Loucy (cell line): ENCODE measurements around the gene GMFB.
A peak's percentile ranks its signal among the peaks of the same experiment; 100 is the strongest.

Source experiments
- H2AFZ ChIP-seq: fragments of 200-600 bp; sonication (generic); 2 replicates; pipeline ENCODE4 v1.6.0; 2016; ENCODE audit warnings: antibody characterized with exemption, mild to moderate bottlenecking, low read length, moderate library complexity
- H3F3A ChIP-seq: fragments of 200-600 bp; 2 replicates; pipeline ENCODE4 v1.6.0; 2016; ENCODE audit warnings: antibody characterized with exemption, low read depth, mild to moderate bottlenecking
- H3K27me3 ChIP-seq: fragments of 200-600 bp; sonication (generic); 2 replicates; pipeline ENCODE4 v1.6.1; 2014; ENCODE audit warnings: low read length, mild to moderate bottlenecking; ENCODE audit not compliant: insufficient read depth, poor library complexity, severe bottlenecking
- H3K36me3 ChIP-seq: fragments of 200-600 bp; sonication (generic); 2 replicates; pipeline ENCODE4 v1.6.1; 2016; ENCODE audit warnings: low read length; ENCODE audit not compliant: insufficient read depth
- H3K4me1 ChIP-seq: fragments of 200-600 bp; sonication (generic); 2 replicates; pipeline ENCODE4 v1.5.1; 2014; ENCODE audit warnings: low read length, mild to moderate bottlenecking; ENCODE audit not compliant: insufficient read depth, poor library complexity, severe bottlenecking
- H3K4me2 ChIP-seq: fragments of 200-600 bp; sonication (generic); 2 replicates; pipeline ENCODE4 v1.6.0; 2014; ENCODE audit warnings: antibody characterized with exemption, low read length, low read depth, mild to moderate bottlenecking; ENCODE audit not compliant: poor library complexity, severe bottlenecking
- H3K4me3 ChIP-seq: fragments of 200-600 bp; sonication (generic); 2 replicates; pipeline ENCODE4 v1.5.1; 2014; ENCODE audit warnings: low read length, mild to moderate bottlenecking, mixed read lengths; ENCODE audit not compliant: poor library complexity, severe bottlenecking
- H3K79me2 ChIP-seq: fragments of 200-600 bp; sonication (generic); 2 replicates; pipeline ENCODE4 v1.6.1; 2014; ENCODE audit warnings: low read length; ENCODE audit not compliant: insufficient read depth
- H3K9ac ChIP-seq: fragments of 200-600 bp; sonication (generic); 2 replicates; pipeline ENCODE4 v1.6.0; 2014; ENCODE audit warnings: mild to moderate bottlenecking, low read depth, low read length, moderate library complexity; ENCODE audit not compliant: poor library complexity, severe bottlenecking
- H3K9me2 ChIP-seq: fragments of 200-600 bp; sonication (generic); replicated peaks from 2 replicates; pipeline ENCODE4 v1.6.1; 2016; ENCODE audit warnings: low read depth, low read length, mixed read lengths
- H3K9me3 ChIP-seq: fragments of 200-600 bp; sonication (generic); 2 replicates; pipeline ENCODE4 v1.6.1; 2014; ENCODE audit warnings: mild to moderate bottlenecking, antibody characterized with exemption, low read length, low read depth; ENCODE audit not compliant: insufficient read depth
- H4K20me1 ChIP-seq: fragments of 200-600 bp; sonication (generic); 2 replicates; pipeline ENCODE4 v1.6.0; 2014; ENCODE audit warnings: antibody characterized with exemption, low read length, mild to moderate bottlenecking; ENCODE audit not compliant: insufficient read depth, poor library complexity, severe bottlenecking
- EZH2phosphoT487 ChIP-seq: fragments of 200-600 bp; IDR thresholded peaks from 2 replicates; pipeline ENCODE4 v1.6.1; 2018; ENCODE audit warnings: antibody characterized with exemption, mild to moderate bottlenecking, moderate library complexity, borderline replicate concordance
- TF ChIP-seq, protein P1 (sequence below): fragments of 200-600 bp; sonication (generic); conservative IDR thresholded peaks from 2 replicates; pipeline ENCODE4 v1.5.1; 2014; ENCODE audit warnings: mild to moderate bottlenecking, antibody characterized with exemption, low read length

Gene GMFB

GRCh38 chr14:54498579-54498978 is 9.8 kb upstream of the GMFB start:
- Histone ChIP-seq H3K4me2 (no peak overlapping the region), H3K79me2 (no peaks in the 10 kb centered on the region), H4K20me1 (no peaks in the 10 kb centered on the region), H3K4me3 (no peak overlapping the region), H3K4me1 (no peaks in the 10 kb centered on the region), H3K27me3 (no peaks in the 10 kb centered on the region), H3K9ac (no peak overlapping the region), H3K36me3 (no peaks in the 10 kb centered on the region), H3F3A (no peaks in the 10 kb centered on the region), H3K9me2 (no peaks in the 10 kb centered on the region), H2AFZ (no peak overlapping the region), H3K9me3 (no peaks in the 10 kb centered on the region)
- TF ChIP-seq, protein P1, sequence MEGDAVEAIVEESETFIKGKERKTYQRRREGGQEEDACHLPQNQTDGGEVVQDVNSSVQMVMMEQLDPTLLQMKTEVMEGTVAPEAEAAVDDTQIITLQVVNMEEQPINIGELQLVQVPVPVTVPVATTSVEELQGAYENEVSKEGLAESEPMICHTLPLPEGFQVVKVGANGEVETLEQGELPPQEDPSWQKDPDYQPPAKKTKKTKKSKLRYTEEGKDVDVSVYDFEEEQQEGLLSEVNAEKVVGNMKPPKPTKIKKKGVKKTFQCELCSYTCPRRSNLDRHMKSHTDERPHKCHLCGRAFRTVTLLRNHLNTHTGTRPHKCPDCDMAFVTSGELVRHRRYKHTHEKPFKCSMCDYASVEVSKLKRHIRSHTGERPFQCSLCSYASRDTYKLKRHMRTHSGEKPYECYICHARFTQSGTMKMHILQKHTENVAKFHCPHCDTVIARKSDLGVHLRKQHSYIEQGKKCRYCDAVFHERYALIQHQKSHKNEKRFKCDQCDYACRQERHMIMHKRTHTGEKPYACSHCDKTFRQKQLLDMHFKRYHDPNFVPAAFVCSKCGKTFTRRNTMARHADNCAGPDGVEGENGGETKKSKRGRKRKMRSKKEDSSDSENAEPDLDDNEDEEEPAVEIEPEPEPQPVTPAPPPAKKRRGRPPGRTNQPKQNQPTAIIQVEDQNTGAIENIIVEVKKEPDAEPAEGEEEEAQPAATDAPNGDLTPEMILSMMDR: no peak
- no peak for TF ChIP-seq EZH2phosphoT487

DNA sequence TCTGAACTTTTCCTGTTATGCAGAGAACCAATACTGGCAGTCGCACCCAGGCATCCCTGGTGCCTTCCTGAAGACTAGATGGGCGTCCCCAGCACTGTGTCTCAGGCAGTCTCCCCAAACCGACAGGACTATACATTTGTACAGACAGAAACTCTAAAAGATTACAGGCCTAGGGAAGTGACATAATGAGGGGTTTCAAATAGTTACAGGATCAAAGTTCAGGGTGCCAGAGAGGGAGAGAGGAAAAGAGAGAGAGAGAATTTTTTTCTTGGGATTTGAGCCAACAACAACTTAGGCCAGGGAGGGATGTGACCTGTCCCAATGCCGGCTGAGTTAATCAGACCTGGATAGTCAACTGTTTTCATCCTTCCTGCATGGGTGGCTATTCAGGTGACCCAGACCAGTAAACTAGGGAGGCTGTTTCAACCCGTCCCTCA is 9.3 kb upstream of the GMFB start:
- Histone ChIP-seq H3K4me1 (no peaks in the 10 kb centered on the region), H3K9ac (no peak overlapping the region), H3K27me3 (no peaks in the 10 kb centered on the region), H2AFZ (no peak overlapping the region), H3K9me2 (no peaks in the 10 kb centered on the region), H3K4me3 (no peak overlapping the region), H3F3A (no peaks in the 10 kb centered on the region), H3K9me3 (no peaks in the 10 kb centered on the region), H4K20me1 (no peaks in the 10 kb centered on the region), H3K36me3 (no peaks in the 10 kb centered on the region), H3K79me2 (no peaks in the 10 kb centered on the region), H3K4me2 (no peak overlapping the region)
- TF ChIP-seq EZH2phosphoT487: no peak
- TF ChIP-seq, protein P1: no peak

DNA sequence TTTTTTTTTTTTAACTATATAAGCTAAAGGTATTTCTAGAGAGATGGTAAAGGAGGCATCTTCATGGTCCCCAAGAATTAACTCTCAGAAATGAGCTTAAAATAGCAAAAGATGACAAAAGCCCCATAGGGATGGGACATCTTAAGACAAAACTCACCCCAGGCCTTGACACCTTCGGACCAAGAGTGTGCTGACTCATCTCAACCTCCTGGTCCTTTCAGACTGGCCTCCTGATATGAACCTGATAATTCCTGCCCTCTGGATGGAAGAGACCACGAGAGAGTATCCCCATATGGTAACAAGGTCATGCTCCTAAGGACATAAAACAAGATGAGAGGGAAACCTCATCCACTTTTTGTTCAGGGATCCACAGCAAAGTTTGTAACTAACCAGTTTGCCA is 8.4 kb upstream of the GMFB start:
- H3K27me3 ChIP-seq: no peaks in the 10 kb centered on the region
- H3K36me3 ChIP-seq: no peaks in the 10 kb centered on the region
- TF ChIP-seq, protein P1: no peak
- no peak for TF ChIP-seq EZH2phosphoT487
- H3K9me2 ChIP-seq: no peaks in the 10 kb centered on the region
- H3K4me3 ChIP-seq: no peak overlapping the region
- H3K9ac ChIP-seq: no peak overlapping the region
- H3F3A ChIP-seq: no peaks in the 10 kb centered on the region
- peak overlapping the region; percentile 19; the same call in 1 of the 2 replicates for H2AFZ ChIP-seq
- no peak overlapping the region for H3K4me2 ChIP-seq
- no peaks in the 10 kb centered on the region for H3K4me1 ChIP-seq
- no peaks in the 10 kb centered on the region for H3K9me3 ChIP-seq
- H3K79me2 ChIP-seq: no peaks in the 10 kb centered on the region
- no peaks in the 10 kb centered on the region for H4K20me1 ChIP-seq
